GM12864 (cell line): Measurements from ENCODE around the gene DPEP1.
"Not testable (repeated sequence)": the region's sequence is repeated elsewhere in the genome, so short reads cannot be mapped to it uniquely, and the experiment has no call there.

Experiments used
- DNase-seq: peaks from one replicate; pipeline ENCODE4 v3.0.0-alpha.2; 2011; ENCODE audit warnings: low read depth
- H3K4me3 ChIP-seq: 2 replicates; pipeline ENCODE4 v1.5.1; 2011; ENCODE audit warnings: mild to moderate bottlenecking, low read depth, low read length, control low read depth
- CTCF ChIP-seq: IDR thresholded peaks from 2 replicates; pipeline ENCODE4 v1.5.1; 2011; ENCODE audit warnings: low read depth, mild to moderate bottlenecking, moderate library complexity, low read length, control low read depth, inconsistent platforms; ENCODE audit errors: missing control alignments

Gene DPEP1

GRCh38 chr16:89667000-89667399, 53.6 kb downstream of the DPEP1 start:
- peak; percentile 36 for TF ChIP-seq CTCF
- not testable (repeated sequence) for H3K4me3 ChIP-seq, DNase-seq

DNA sequence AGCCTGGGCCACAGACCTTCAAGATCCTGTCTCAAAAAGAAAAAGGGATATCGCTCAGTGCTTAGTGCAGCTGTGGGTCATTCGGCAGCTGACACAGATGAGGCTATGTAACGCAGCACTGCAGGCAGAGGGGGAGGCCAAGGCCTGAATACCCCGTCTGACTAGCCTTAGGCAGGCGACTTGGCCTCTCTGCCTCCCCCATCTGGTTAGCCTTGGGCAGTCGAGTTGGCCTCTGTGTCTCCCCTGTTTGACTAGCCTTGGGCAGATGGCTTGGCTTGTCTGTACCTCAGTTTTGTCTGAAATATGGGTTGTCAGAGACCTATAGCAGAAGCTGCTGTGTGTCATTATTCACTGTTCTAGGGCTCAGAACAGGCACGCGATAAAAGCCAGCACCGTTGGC, 54.2 kb downstream of the DPEP1 start:
- TF ChIP-seq CTCF = no peak
- H3K4me3 ChIP-seq = no peak overlapping the region
- no peak for DNase-seq

DNA sequence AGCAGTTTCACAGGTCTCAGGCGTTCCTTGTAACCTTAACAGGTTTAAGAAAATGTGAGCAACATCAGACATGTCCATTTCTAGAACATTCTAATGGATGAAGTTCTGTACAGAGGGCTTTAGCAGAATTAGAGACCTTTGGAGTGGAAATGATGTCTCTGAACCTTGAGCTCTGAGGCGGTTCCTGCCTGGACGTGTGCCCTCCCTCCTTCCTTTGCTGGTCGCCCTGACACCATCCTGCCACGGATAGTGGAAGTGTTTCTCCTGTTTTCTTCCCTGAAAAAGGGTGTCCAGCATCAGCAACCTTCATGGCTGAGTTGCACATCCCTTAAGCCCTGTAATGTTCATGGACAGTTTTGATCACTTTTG, 55.3 kb downstream of the DPEP1 start:
- TF ChIP-seq CTCF = no peak
- no peak overlapping the region for H3K4me3 ChIP-seq
- DNase-seq = no peak

DNA sequence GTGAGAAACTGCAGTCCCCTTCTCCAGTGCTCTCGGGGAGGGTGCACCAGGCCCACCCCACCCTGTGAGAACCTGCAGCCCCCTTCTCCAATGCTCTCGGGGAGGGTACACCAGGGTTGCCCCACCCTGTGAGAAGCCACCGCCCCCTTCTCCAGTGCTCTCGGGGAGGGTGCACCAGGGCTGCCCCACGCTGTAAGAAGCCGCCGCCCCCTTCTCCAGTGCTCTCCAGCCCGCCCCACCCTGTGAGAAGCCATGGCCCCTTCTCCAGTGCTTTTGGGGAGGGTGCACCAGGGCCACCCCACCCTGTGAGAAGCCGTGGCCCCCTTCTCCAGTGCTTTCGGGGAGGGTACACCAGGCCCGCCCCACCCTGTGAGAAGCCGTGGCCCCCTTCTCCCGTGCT, 56.3 kb downstream of the DPEP1 start:
- TF ChIP-seq CTCF = no peak

DNA sequence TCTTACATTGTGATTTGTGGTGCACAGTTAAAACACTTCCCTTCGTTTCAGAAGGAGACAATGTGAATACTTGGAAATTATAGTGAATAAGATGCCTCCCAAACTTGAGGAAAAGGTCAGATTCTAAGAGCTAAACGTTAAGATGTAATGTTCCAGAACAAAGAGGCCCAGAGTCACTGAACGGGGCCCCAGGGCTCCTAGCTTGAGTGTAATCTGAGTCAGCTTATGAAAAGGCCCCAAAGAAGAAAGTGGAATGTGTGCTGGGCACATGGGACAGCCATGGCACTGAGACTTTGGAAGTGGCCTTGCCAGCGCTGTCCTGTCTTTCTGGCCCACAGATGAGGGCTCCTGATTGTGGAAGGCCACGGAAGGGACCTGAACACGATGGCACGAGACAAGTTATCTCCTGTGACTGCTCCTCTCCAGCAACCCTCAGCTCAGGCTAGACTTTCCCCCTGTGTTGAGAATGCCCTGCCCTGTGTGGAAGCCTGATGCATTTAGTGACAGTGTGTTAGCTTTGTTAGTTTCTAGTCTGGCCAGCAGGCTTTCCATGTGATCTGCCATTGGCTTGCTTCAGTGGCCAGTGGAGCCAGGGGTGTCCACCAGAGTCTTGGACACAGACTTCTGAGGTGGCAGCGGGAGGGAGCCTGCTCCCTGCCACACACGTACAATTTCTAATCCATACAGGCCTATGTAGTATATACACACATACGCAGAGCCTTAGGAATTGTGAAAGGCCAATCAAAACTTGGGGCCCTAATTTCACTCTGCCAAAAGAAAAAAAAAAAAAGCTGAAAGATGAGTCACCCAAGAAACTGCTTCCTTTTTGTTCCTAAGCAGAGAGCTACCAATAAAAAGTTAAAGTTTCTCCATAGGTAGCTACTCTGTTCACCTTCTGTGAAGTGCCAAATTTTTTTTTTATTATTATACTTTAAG, 57.3 kb downstream of the DPEP1 start:
- no peak for TF ChIP-seq CTCF
- DNase-seq = no peak
- no peak overlapping the region for H3K4me3 ChIP-seq

More for the DNA sequence above, 56.3 kb downstream of the DPEP1 start:
- no peak overlapping the region for H3K4me3 ChIP-seq
- no peak for DNase-seq

GRCh38 chr16:89671565-89671964, 58.1 kb downstream of the DPEP1 start:
- DNase-seq = not testable (repeated sequence)

DNA sequence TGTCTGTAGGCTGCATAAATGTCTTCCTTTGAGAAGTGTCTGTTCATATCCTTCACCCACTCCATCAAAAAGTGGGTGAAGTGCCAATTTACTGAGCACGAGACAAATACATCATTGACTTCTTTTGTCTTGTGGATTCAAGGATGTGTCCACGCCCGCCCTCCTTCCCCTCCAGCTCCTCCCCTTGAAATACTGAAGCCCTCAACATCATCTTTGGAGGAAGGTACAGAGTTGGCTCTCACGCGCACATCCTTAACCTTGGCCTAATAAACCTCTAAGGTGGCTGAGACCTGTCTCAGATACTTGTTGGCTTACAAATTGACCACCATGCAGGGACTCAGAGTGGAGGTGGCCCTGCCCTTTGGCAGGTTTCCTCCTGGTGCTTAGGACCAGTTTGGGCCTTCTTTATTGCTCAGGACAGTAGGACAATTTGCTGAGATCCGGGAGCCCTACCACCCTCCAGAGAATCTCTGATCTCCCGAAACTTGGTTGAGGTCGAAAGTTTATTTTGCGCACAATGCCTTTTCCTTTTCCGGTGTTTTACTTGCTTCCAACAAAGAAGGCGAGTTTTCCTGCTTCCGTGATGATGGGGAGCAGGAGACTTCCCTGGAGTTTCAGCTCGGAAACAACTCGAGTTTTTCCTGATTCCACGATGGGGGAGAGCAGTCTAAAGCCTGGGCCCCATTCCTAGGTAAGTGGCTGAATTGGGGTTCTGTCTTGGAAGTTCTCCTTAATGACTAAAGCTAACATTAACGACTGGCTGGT, 58.9 kb downstream of the DPEP1 start:
- no peak overlapping the region for H3K4me3 ChIP-seq
- TF ChIP-seq CTCF = no peak
- DNase-seq = no peak

More at GRCh38 chr16:89671565-89671964, 58.1 kb downstream of the DPEP1 start:
- not testable (repeated sequence) for H3K4me3 ChIP-seq
